Spleen (tissue), 11 donors: ENCODE measurements around the gene UFL1. TPM values are rescaled to one million over a fixed set of nuclear protein-coding genes. Genes with fewer than 3 reads are reported as not detected.

Source experiments
- DNase-seq: peaks from one replicate; pipeline ENCODE4 v3.0.0-alpha.2; 2020
- H3K27ac ChIP-seq, 8 donors: fragments of 200-600 bp; sonication (generic) in 7 of 8; 1 replicate in 4 of 8; 2 replicates in 4 of 8; pipeline versions ENCODE4 v1.5.0 to v1.8.0; 2016 to 2021; ENCODE audit warnings: inconsistent platforms in 4 of 8, mild to moderate bottlenecking in 4 of 8, moderate library complexity in 1 of 8
- H3K27me3 ChIP-seq, 7 donors: fragments of 200-600 bp; sonication (generic) in 6 of 7; replicated peaks in 1 of 7; 1 replicate in 4 of 7; 2 replicates in 3 of 7; pipeline versions ENCODE4 v1.5.0 to v1.8.0; 2016 to 2021; ENCODE audit warnings: inconsistent platforms in 3 of 7, mild to moderate bottlenecking in 1 of 7
- H3K36me3 ChIP-seq, 6 donors: fragments of 200-600 bp; sonication (generic) in 5 of 6; 1 replicate in 4 of 6; 2 replicates in 2 of 6; pipeline versions ENCODE4 v1.5.0 to v1.8.0; 2016 to 2021; ENCODE audit warnings: inconsistent platforms in 2 of 6
- H3K4me1 ChIP-seq, 6 donors: fragments of 200-600 bp; sonication (generic) in 5 of 6; 1 replicate in 3 of 6; 2 replicates in 3 of 6; pipeline versions ENCODE4 v1.5.0 to v1.8.0; 2016 to 2021; ENCODE audit warnings: inconsistent platforms in 3 of 6
- H3K4me3 ChIP-seq, 8 donors: fragments of 200-600 bp; sonication (generic) in 7 of 8; 1 replicate in 4 of 8; 2 replicates in 4 of 8; pipeline versions ENCODE4 v1.5.0 to v1.8.0; 2016 to 2021; ENCODE audit warnings: inconsistent platforms in 4 of 8, mild to moderate bottlenecking in 4 of 8, moderate library complexity in 2 of 8
- H3K9me3 ChIP-seq, 8 donors: fragments of 200-600 bp; sonication (generic) in 7 of 8; 1 replicate in 4 of 8; 2 replicates in 4 of 8; pipeline versions ENCODE4 v1.5.0 to v1.8.0; 2016 to 2021; ENCODE audit warnings: inconsistent platforms in 4 of 8
- CTCF ChIP-seq, 11 experiments: fragments of 200-600 bp in 7 of 11; fragments of 450-650 bp in 4 of 11; sonication (generic) in 4 of 11; IDR thresholded peaks in 8 of 11; conservative IDR thresholded peaks in 3 of 11; 1 replicate in 7 of 11; 2 replicates in 4 of 11; pipeline versions ENCODE4 v1.4.0 to v1.8.0; 2016 to 2021; ENCODE audit warnings: antibody characterized with exemption in 11 of 11, inconsistent platforms in 4 of 11, mild to moderate bottlenecking in 1 of 11
- POLR2A ChIP-seq, 3 donors: fragments of 450-650 bp; IDR thresholded peaks; one replicate each; pipeline ENCODE4 v1.5.1; 2017; ENCODE audit warnings: antibody characterized with exemption in 3 of 3, mild to moderate bottlenecking in 1 of 3
- POLR2AphosphoS5 ChIP-seq, 3 donors: sonication (generic); formaldehyde crosslinking; IDR thresholded peaks; one replicate each; pipeline ENCODE4 v1.5.1; 2017; ENCODE audit warnings: antibody characterized with exemption in 3 of 3
- WGBS, 5 donors: extraction: QIAGEN DNeasy Blood & Tissue Kit in 3 of 5; methylation state at CpG; one replicate each; pipeline versions ENCODE4 v1.1.5 to v1.1.7; 2013 to 2018; 5-methylcytosine and 5-hydroxymethylcytosine counted together
- intact Hi-C: fragments of 100-400 bp; cut with DNase I; formaldehyde crosslinking; loops from one replicate; pipeline ENCODE4 v1.15.0; 2023; ENCODE audit warnings: low total_unique reads
- polyA plus RNA-seq, 3 donors: library from polyadenylated mRNA; stranded (reverse); fragments of 200-250 nt; gene quantifications; one replicate each; pipeline ENCODE4 v1.2.1, GENCODE V29; 2013
- total RNA-seq, 7 donors: library from RNA; depleted of rRNA in 3 of 7; stranded (reverse); fragments of >200 nt in 3 of 7; fragmentation: NEBNext Ultra II Directional in 4 of 7; extraction: Animal tissue kit (Norgen Biotek cat#: 25700) in 4 of 7; gene quantifications; one replicate each; pipeline versions ENCODE4 v1.1.0 to v1.2.1, GENCODE V29; 2016 to 2021
- donor health status: healthy with polysubstance abuse.
- donor health status: DM: no; HTN: no; CAD: no; lungs with moderate emphysema.
- donor health status: DM: no; HTN: no; CAD: no.
- donor health status: Bipolar disorder and iron deficiency.
- donor health status: healthy.
- donor health status: DM: no; HTN: no; CAD: no.
- donor health status: DM: yes; HTN: yes; CAD: no.

The UFL1 gene
- total and polyA plus RNA-seq, 10 donors: 9.5 to 29.6 (median 21.1) TPM

- no peak for TF ChIP-seq POLR2A (IDR thresholded peaks at IDR 0.05)
- no peak for TF ChIP-seq CTCF (IDR thresholded peaks at IDR 0.05 in 8 of 11, conservative IDR thresholded peaks at IDR 0.05 in 3 of 11)
- no peak for TF ChIP-seq POLR2AphosphoS5 (IDR thresholded peaks at IDR 0.05)
- H3K4me3 ChIP-seq: no peak overlapping the region
- intact Hi-C loops: no loop called here
- 46 to 52% (median 51%) methylated on average over 1 of the region's 1 CpG for WGBS, 5 donors
- DNase-seq: no peak
- no peak overlapping the region for H3K27ac ChIP-seq
- no peaks in the 10 kb centered on the region for H3K27me3 ChIP-seq
- peaks cover 0 to 100% (median 58%) of the 10 kb centered on the region in 6 donors for H3K36me3 ChIP-seq
- peaks cover 0 to 4% (median 0%) of the 10 kb centered on the region in 6 donors for H3K4me1 ChIP-seq
- no peaks in the 10 kb centered on the region for H3K9me3 ChIP-seq
These were observed 10.8 kb downstream of the UFL1 start for GRCh38 chr6:96532399-96532798.

DNA sequence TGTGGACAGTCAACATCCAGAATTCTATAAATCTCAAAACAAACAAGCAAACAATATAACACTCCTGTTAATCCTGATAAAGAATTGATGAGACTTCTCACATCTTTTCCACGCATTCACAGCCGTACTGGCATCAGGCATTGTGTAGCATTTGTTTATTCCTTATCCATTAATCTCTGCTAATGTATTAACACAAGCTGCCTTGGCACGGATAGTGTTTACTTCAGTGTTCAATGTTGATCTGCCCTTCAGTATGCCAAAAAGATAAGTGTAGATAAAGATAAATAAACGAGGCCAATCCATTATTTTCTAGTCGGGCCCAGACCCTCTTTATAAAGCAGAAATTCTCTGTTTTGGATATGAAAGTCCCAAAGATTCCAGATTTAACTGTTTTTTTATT, 16.1 kb downstream of the UFL1 start:
- intact Hi-C loops: no loop called here
- no peak for TF ChIP-seq POLR2A (IDR thresholded peaks at IDR 0.05)
- no peak for TF ChIP-seq POLR2AphosphoS5 (IDR thresholded peaks at IDR 0.05)
- TF ChIP-seq CTCF (IDR thresholded peaks at IDR 0.05 in 8 of 11, conservative IDR thresholded peaks at IDR 0.05 in 3 of 11): no peak
- H3K9me3 ChIP-seq: no peaks in the 10 kb centered on the region
- H3K27ac ChIP-seq: no peak overlapping the region
- no peak for DNase-seq
- no peak overlapping the region for H3K4me3 ChIP-seq
- 83 to 90% (median 85%) methylated on average over 5 of the region's 5 CpGs for WGBS, 5 donors
- H3K4me1 ChIP-seq: no peaks in the 10 kb centered on the region
- no peaks in the 10 kb centered on the region for H3K27me3 ChIP-seq
- peaks cover 10 to 100% (median 51%) of the 10 kb centered on the region in 6 donors for H3K36me3 ChIP-seq

DNA sequence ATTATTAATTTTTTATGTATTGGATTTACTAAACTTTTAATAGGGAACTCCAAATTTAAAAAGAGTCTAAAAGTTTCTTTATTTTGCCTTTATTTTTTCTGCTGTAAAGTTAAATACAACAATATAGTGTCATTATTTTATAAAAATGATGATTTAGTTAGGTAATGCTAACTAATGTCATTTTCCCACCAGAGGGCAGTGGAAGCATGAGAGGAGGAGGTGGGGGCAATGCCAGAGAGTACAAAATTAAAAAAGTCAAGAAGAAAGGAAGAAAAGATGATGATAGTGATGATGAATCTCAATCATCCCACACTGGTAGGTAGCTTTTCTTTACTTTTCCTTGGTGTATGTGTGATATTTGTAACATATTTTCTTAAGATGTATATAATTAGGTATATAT, 21.1 kb downstream of the UFL1 start:
- no peak for TF ChIP-seq POLR2AphosphoS5 (IDR thresholded peaks at IDR 0.05)
- TF ChIP-seq CTCF (IDR thresholded peaks at IDR 0.05 in 8 of 11, conservative IDR thresholded peaks at IDR 0.05 in 3 of 11): peak in 4 of 11 experiments; percentile 9 to 29 (median 16)
- TF ChIP-seq POLR2A (IDR thresholded peaks at IDR 0.05): no peak
- no peaks in the 10 kb centered on the region for H3K9me3 ChIP-seq
- H3K4me3 ChIP-seq: no peak overlapping the region
- intact Hi-C loops: loop anchor here (10.0 kb wide), 1 partner anchor 512 kb away; no protein-coding TSS in a partner anchor
- no peaks in the 10 kb centered on the region for H3K4me1 ChIP-seq
- peaks cover 10 to 100% (median 74%) of the 10 kb centered on the region in 6 donors for H3K36me3 ChIP-seq
- no peak overlapping the region for H3K27ac ChIP-seq
- H3K27me3 ChIP-seq: no peaks in the 10 kb centered on the region
- no peak for DNase-seq

GRCh38 chr6:96545882-96546281, 24.3 kb downstream of the UFL1 start:
- Histone ChIP-seq H3K4me3 (no peak overlapping the region), H3K27me3 (no peaks in the 10 kb centered on the region), H3K4me1 (no peaks in the 10 kb centered on the region), H3K36me3 (peaks cover 0 to 100% (median 65%) of the 10 kb centered on the region in 6 donors), H3K27ac (no peak overlapping the region), H3K9me3 (no peaks in the 10 kb centered on the region)
- intact Hi-C loops: loop anchor here (10.0 kb wide), 1 partner anchor 509 kb away; no protein-coding TSS in a partner anchor
- WGBS, 5 donors: 92 to 97% (median 96%) methylated on average over 3 of the region's 3 CpGs
- TF ChIP-seq POLR2A (IDR thresholded peaks at IDR 0.05) (no peak), CTCF (IDR thresholded peaks at IDR 0.05 in 8 of 11, conservative IDR thresholded peaks at IDR 0.05 in 3 of 11) (no peak), POLR2AphosphoS5 (IDR thresholded peaks at IDR 0.05) (no peak)
- DNase-seq: no peak
